Right atrium auricular region (tissue), 2 donors: ENCODE measurements around the gene NCOA1. TPM values are rescaled to one million over a fixed set of nuclear protein-coding genes. Genes with fewer than 3 reads are reported as not detected.
"Not testable (repeated sequence)": the region's sequence is repeated elsewhere in the genome, so short reads cannot be mapped to it uniquely, and the experiment has no call there.

ENCODE experiments used
- DNase-seq: peaks from one replicate; pipeline ENCODE4 v3.0.0-alpha.2; 2019; ENCODE audit warnings: low spot score
- H3K27ac ChIP-seq, 2 donors: fragments of 200-600 bp; sonication (generic); 1 replicate in 1 of 2; 2 replicates in 1 of 2; pipeline ENCODE4 v1.5.1; 2016 to 2019
- H3K27me3 ChIP-seq, 2 donors: fragments of 200-600 bp; sonication (generic); one replicate each; pipeline versions ENCODE4 v1.5.1 to v1.6.0; 2017 to 2019
- H3K36me3 ChIP-seq: fragments of 200-600 bp; sonication (generic); one replicate; pipeline ENCODE4 v1.5.1; 2016
- H3K4me1 ChIP-seq, 2 donors: fragments of 200-600 bp; sonication (generic); one replicate each; pipeline versions ENCODE4 v1.5.1 to v1.6.0; 2017 to 2019
- H3K4me3 ChIP-seq, 2 donors: fragments of 200-600 bp; sonication (generic); 1 replicate in 1 of 2; 2 replicates in 1 of 2; pipeline ENCODE4 v1.5.1; 2017 to 2019; ENCODE audit warnings: mild to moderate bottlenecking in 1 of 2, moderate library complexity in 1 of 2
- H3K9me3 ChIP-seq, 2 donors: fragments of 200-600 bp; sonication (generic); one replicate each; pipeline ENCODE4 v1.5.1; 2019
- CTCF ChIP-seq, 2 donors: fragments of 200-600 bp; sonication (generic); IDR thresholded peaks; one replicate each; pipeline ENCODE4 v1.5.1; 2019; ENCODE audit warnings: antibody characterized with exemption in 2 of 2
- total RNA-seq, 2 donors: library from RNA; depleted of rRNA; stranded (reverse); fragments of >200 nt; gene quantifications; one replicate each; pipeline ENCODE4 v1.1.0, GENCODE V29; 2016

NCOA1 gene
- total RNA-seq, 2 donors from 2014 or later, result 33.8 to 43.6 TPM

- Histone ChIP-seq H3K27me3 (no peaks in the 10 kb centered on the region), H3K4me1 (no peaks in the 10 kb centered on the region), H3K4me3 (no peak overlapping the region), H3K9me3 (no peaks in the 10 kb centered on the region), H3K36me3 (no peaks in the 10 kb centered on the region), H3K27ac (no peak overlapping the region)
- DNase-seq, result no peak
- no peak for TF ChIP-seq CTCF (IDR thresholded peaks at IDR 0.05)
These were observed 10.8 kb upstream of the NCOA1 start for GRCh38 chr2:24480245-24480644.

- H3K4me3 ChIP-seq, result no peak overlapping the region
- TF ChIP-seq CTCF (IDR thresholded peaks at IDR 0.05), result no peak
- no peaks in the 10 kb centered on the region for H3K9me3 ChIP-seq
- H3K27me3 ChIP-seq, result no peaks in the 10 kb centered on the region
- no peaks in the 10 kb centered on the region for H3K4me1 ChIP-seq
- no peaks in the 10 kb centered on the region for H3K36me3 ChIP-seq
- H3K27ac ChIP-seq, result no peak overlapping the region
- no peak for DNase-seq
These were observed 8.6 kb upstream of the NCOA1 start for GRCh38 chr2:24482251-24482971.

- TF ChIP-seq CTCF (IDR thresholded peaks at IDR 0.05), result no peak
- Histone ChIP-seq H3K4me1 (no peaks in the 10 kb centered on the region), H3K4me3 (no peak overlapping the region), H3K36me3 (no peaks in the 10 kb centered on the region), H3K27me3 (no peaks in the 10 kb centered on the region), H3K27ac (no peak overlapping the region), H3K9me3 (no peaks in the 10 kb centered on the region)
- no peak for DNase-seq
These were observed 8.1 kb upstream of the NCOA1 start for GRCh38 chr2:24482972-24483300.

- DNase-seq, H3K27me3 ChIP-seq, H3K36me3 ChIP-seq, H3K4me1 ChIP-seq, H3K9me3 ChIP-seq, H3K4me3 ChIP-seq, H3K27ac ChIP-seq: not testable (repeated sequence)
These were observed 6.4 kb upstream of the NCOA1 start for GRCh38 chr2:24484677-24485076.

- H3K36me3 ChIP-seq, result no peaks in the 10 kb centered on the region
- DNase-seq, result no peak
- no peak overlapping the region for H3K27ac ChIP-seq
- no peak for TF ChIP-seq CTCF (IDR thresholded peaks at IDR 0.05)
- no peaks in the 10 kb centered on the region for H3K27me3 ChIP-seq
- no peaks in the 10 kb centered on the region for H3K9me3 ChIP-seq
- H3K4me3 ChIP-seq, result no peak overlapping the region
- peaks cover 0 to 3% of the 10 kb centered on the region in 2 donors for H3K4me1 ChIP-seq
These were observed 5.9 kb upstream of the NCOA1 start for GRCh38 chr2:24485197-24485596.

GRCh38 chr2:24486636-24487205 is 4.3 kb upstream of the NCOA1 start:
- TF ChIP-seq CTCF (IDR thresholded peaks at IDR 0.05), result no peak
- H3K4me1 ChIP-seq, result peaks cover 0 to 7% of the 10 kb centered on the region in 2 donors
- H3K4me3 ChIP-seq, result no peak overlapping the region
- no peaks in the 10 kb centered on the region for H3K9me3 ChIP-seq
- no peak overlapping the region for H3K27ac ChIP-seq
- H3K27me3 ChIP-seq, result no peaks in the 10 kb centered on the region
- no peak for DNase-seq
- no peaks in the 10 kb centered on the region for H3K36me3 ChIP-seq
